GM23248 (cell line): ENCODE data around the gene WWTR1. TPM values are rescaled to one million over a fixed set of nuclear protein-coding genes. Genes with fewer than 3 reads are reported as not detected.

Source experiments
- DNase-seq: peaks from one replicate; pipeline ENCODE4 v3.0.0-alpha.2; 2015
- H2AFZ ChIP-seq: fragments of 200-600 bp; sonication (generic); 2 replicates; pipeline ENCODE4 v1.6.1; 2016; ENCODE audit warnings: antibody characterized with exemption
- H3F3A ChIP-seq: fragments of 200-600 bp; sonication (generic); 2 replicates; pipeline ENCODE4 v1.6.1; 2016; ENCODE audit warnings: mild to moderate bottlenecking, antibody characterized with exemption, mixed run types; ENCODE audit not compliant: insufficient read depth
- H3K27ac ChIP-seq: fragments of 200-600 bp; sonication (generic); 2 replicates; pipeline ENCODE4 v1.5.1; 2016; ENCODE audit warnings: mild to moderate bottlenecking
- H3K27me3 ChIP-seq: fragments of 200-600 bp; sonication (generic); replicated peaks from 2 replicates; pipeline ENCODE4 v1.6.1; 2016; ENCODE audit warnings: mild to moderate bottlenecking; ENCODE audit not compliant: insufficient read depth
- H3K36me3 ChIP-seq: fragments of 200-600 bp; sonication (generic); 2 replicates; pipeline ENCODE4 v1.6.1; 2016; ENCODE audit warnings: low read depth, mild to moderate bottlenecking
- H3K4me1 ChIP-seq: fragments of 200-600 bp; sonication (generic); 2 replicates; pipeline ENCODE4 v1.6.1; 2016; ENCODE audit warnings: mild to moderate bottlenecking; ENCODE audit not compliant: insufficient read depth
- H3K4me2 ChIP-seq: fragments of 200-600 bp; sonication (generic); one replicate; pipeline ENCODE4 v1.6.1; 2016; ENCODE audit warnings: mild to moderate bottlenecking; ENCODE audit not compliant: unreplicated experiment
- H3K4me3 ChIP-seq: fragments of 200-600 bp; sonication (generic); 2 replicates; pipeline ENCODE4 v1.5.1; 2016; ENCODE audit warnings: mild to moderate bottlenecking
- H3K79me2 ChIP-seq: fragments of 200-600 bp; sonication (generic); 2 replicates; pipeline ENCODE4 v1.6.1; 2016; ENCODE audit warnings: mild to moderate bottlenecking; ENCODE audit not compliant: insufficient read depth
- H3K9ac ChIP-seq: fragments of 200-600 bp; sonication (generic); 2 replicates; pipeline ENCODE4 v1.6.1; 2016; ENCODE audit warnings: mild to moderate bottlenecking
- H3K9me2 ChIP-seq: fragments of 200-600 bp; sonication (generic); 2 replicates; pipeline ENCODE4 v1.6.1; 2016; ENCODE audit warnings: mixed run types, mild to moderate bottlenecking, moderate library complexity; ENCODE audit not compliant: insufficient read depth
- H3K9me3 ChIP-seq: fragments of 200-600 bp; sonication (generic); one replicate; pipeline ENCODE4 v1.6.1; 2017; ENCODE audit warnings: low read depth
- H4K20me1 ChIP-seq: fragments of 200-600 bp; sonication (generic); 2 replicates; pipeline ENCODE4 v1.6.0; 2016; ENCODE audit not compliant: insufficient read depth
- EZH2 ChIP-seq: fragments of 200-600 bp; sonication (generic); IDR thresholded peaks from 2 replicates; pipeline ENCODE4 v1.6.1; 2018; ENCODE audit warnings: antibody characterized with exemption, mild to moderate bottlenecking; ENCODE audit not compliant: insufficient read depth, poor library complexity, severe bottlenecking
- EZH2phosphoT487 ChIP-seq: fragments of 200-600 bp; sonication (generic); IDR thresholded peaks from 2 replicates; pipeline ENCODE4 v1.6.1; 2018; ENCODE audit warnings: antibody characterized with exemption, moderate library complexity, mild to moderate bottlenecking, low read depth; ENCODE audit not compliant: insufficient read depth
- whole genome bisulfite sequencing, 2 experiments: methylation state at CpG; one replicate each; pipeline ENCODE4 v1.1.6; 2015 to 2017; ENCODE audit warnings: low lambda C conversion rate in 2 of 2, low coverage in 1 of 2; ENCODE audit errors: missing lambda C conversion rate in 2 of 2; 5-methylcytosine and 5-hydroxymethylcytosine counted together
- in situ Hi-C: fragments of 300-500 bp; cut with MboI; formaldehyde crosslinking; loops from 2 replicates; pipeline ENCODE4 v1.15.0; 2020
- polyA plus RNA-seq: library from polyadenylated mRNA; unstranded; fragments of >200 nt; fragmentation: Nextera tagmentation; extraction: Ambion mirVana; gene quantifications from 2 replicates; pipeline ENCODE4 v1.2.1, GENCODE V29; 2016
- total RNA-seq: library from RNA; depleted of rRNA; stranded (reverse); fragments of >200 nt; shearing (Covaris generic); gene quantifications from 2 replicates; pipeline ENCODE4 v1.2.3, GENCODE V29; 2014

WWTR1 gene
- total and polyA plus RNA-seq, 2 experiments from 2014 or later = 53.3 to 75.7 TPM

DNA sequence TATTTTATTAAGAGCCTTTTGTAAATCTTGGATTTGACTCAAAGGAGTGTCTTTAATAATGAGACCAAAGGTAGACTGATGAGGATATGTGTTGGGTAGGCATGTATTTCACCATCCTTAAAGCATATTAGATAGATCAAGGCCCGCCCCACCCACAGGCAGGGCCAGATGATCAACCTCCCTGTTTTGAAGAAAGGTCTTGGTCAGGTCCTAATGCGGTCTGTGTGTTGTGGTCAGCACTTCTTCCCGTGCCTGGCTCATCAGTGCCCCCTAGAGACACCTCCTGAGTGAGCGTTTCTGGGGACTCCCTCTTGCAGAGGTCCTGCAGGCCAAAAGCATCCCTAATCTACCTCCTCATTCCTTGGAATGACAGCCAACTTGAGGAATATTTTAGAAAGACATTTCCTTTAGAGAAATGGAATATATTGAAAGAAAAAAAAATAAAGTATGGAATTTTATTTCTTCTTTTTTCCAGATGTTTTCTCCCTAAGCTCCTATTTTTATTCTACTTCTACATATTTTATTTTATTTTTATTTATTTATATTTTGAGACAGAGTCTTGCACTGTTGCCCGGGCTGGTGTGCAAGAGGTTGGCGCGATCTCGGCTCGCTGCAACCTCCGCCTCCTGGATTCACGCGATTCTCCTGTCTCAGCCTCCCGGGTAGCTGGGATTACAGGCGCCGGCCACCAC is 177.4 kb downstream of the WWTR1 start:
- Histone ChIP-seq H3K27me3 (no peaks in the 10 kb centered on the region), H3K4me3 (no peak overlapping the region), H4K20me1 (no peaks in the 10 kb centered on the region), H3K79me2 (no peaks in the 10 kb centered on the region), H3K27ac (no peak overlapping the region), H3F3A (no peaks in the 10 kb centered on the region; the same call in 1 of the 2 replicates), H3K36me3 (no peaks in the 10 kb centered on the region), H3K9me3 (no peaks in the 10 kb centered on the region), H2AFZ (peak overlapping the region; percentile 43), H3K9ac (no peak overlapping the region), H3K9me2 (no peaks in the 10 kb centered on the region), H3K4me1 (peaks cover 10% of the 10 kb centered on the region), H3K4me2 (no peak overlapping the region)
- in situ Hi-C loops = loop anchor here (25.0 kb wide), 1 partner anchor 368 kb away; no protein-coding TSS in a partner anchor
- no peak for TF ChIP-seq EZH2phosphoT487
- WGBS, 2 experiments = 65 to 66% methylated on average over 15 of the region's 15 CpGs
- peak; percentile 84 for DNase-seq

DNA sequence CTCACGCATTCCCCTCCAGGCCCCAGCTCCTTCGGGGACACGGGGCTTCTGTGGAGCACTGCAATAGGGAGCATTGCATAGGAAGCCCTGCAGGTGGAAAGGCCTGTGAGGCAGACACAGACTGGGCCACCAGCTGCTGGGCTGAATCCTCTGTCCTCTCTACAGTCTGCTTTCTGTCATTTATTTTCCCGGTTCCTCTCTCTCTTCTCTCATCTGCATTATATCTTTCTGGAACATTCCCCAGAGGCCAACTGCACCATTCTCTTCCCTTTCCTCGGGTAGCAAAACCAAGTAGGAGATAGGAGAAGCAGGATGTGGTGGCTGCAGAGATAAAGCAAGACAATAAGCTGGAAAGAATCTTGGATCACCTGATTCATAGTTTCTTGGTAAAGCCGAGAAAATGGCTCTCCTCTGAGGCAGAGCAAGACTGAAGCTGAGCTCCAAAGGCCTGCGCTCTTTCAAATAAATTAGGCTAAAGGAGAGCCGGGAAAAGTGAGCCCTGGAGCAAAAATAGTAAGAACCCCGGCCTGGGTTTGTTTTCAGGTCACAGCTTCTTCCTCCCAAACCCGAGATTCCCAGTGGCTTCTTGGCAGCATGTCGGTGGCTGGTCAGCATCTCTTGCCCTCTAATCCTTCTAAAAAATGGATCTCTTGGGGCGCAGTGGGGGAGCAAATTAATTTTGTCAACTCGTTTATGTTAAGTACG is 178.1 kb downstream of the WWTR1 start:
- Histone ChIP-seq H3K9me2 (no peaks in the 10 kb centered on the region), H3K79me2 (no peaks in the 10 kb centered on the region), H3F3A (peaks cover 5% of the 10 kb centered on the region; the same call in 1 of the 2 replicates), H3K27me3 (no peaks in the 10 kb centered on the region), H3K4me1 (peaks cover 12% of the 10 kb centered on the region), H3K9me3 (no peaks in the 10 kb centered on the region), H3K27ac (no peak overlapping the region), H4K20me1 (no peaks in the 10 kb centered on the region), H3K4me3 (no peak overlapping the region), H3K9ac (no peak overlapping the region), H3K4me2 (no peak overlapping the region), H3K36me3 (no peaks in the 10 kb centered on the region), H2AFZ (peak overlapping the region; percentile 43)
- TF ChIP-seq EZH2 (no peak), EZH2phosphoT487 (no peak)
- in situ Hi-C loops = loop anchor here (5.0 to 25.0 kb wide), 3 partner anchors 82 to 367 kb away; no protein-coding TSS in a partner anchor
- no peak for DNase-seq
- 85 to 86% methylated on average over 14 of the region's 14 CpGs for WGBS, 2 experiments

DNA sequence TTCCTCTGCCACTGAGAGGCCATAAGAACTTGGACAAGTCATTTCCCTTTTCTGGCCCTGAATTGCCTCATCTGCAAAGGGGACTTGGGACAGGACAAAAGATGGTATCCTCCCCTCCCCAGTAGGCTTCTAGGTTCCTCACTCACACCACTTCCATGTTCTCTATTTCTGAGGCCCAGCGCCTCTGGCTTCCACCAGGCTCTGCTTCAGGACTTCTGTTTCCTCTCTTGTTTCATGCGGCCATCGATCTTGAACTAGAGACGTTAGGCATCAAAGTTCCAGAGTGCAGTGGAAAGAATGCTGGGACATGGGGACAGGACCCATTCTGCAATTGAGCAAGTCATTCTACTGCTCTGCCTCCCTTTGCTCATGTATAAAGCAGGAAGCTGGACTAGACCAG is 181.6 kb downstream of the WWTR1 start:
- Histone ChIP-seq H3K36me3 (no peaks in the 10 kb centered on the region), H3K4me2 (no peak overlapping the region), H3F3A (peaks cover 41% of the 10 kb centered on the region), H3K4me1 (peaks cover 46% of the 10 kb centered on the region), H3K4me3 (no peak overlapping the region), H3K27ac (no peak overlapping the region), H3K9ac (no peak overlapping the region), H2AFZ (no peak overlapping the region), H3K9me3 (no peaks in the 10 kb centered on the region), H3K9me2 (no peaks in the 10 kb centered on the region), H4K20me1 (no peaks in the 10 kb centered on the region), H3K79me2 (no peaks in the 10 kb centered on the region), H3K27me3 (no peaks in the 10 kb centered on the region)
- TF ChIP-seq EZH2 (no peak), EZH2phosphoT487 (no peak)
- DNase-seq = no peak
- in situ Hi-C loops = loop anchor here (5.0 to 25.0 kb wide), 3 partner anchors 79 to 364 kb away; no protein-coding TSS in a partner anchor
- WGBS, 2 experiments = 94 to 100% methylated on average over 4 of the region's 4 CpGs

DNA sequence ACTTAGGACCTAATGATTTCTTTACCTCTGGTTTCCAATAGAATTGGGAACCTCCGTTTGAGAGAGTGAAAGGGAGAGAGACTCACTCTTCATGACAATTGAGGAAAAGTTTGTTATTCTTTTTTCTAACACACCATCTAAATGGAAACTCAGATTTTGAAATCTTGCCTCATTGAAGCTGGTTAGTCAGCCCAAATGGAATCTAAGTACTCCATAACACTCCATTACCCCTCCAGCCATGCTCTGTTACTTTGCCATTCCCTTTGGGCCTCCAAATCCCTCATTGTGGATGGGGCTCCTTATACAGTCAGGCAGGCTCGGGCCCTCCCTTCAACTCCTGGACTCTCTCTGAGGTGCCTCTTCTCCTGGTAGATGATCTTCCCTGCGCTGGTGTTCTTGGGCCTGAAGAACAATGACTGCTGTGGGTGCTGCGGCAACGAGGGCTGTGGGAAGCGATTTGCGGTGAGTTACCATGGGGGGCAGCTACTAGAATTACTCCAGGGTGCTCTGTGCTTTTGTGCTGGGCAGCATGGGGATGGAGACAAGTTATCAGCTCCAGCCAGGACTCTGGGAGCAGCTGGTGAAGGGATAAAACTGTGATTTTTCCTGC is 182.3 kb downstream of the WWTR1 start:
- WGBS, 2 experiments = 98% methylated on average over 7 of the region's 7 CpGs
- Histone ChIP-seq H3K79me2 (no peaks in the 10 kb centered on the region), H3K9me2 (no peaks in the 10 kb centered on the region), H3K4me2 (no peak overlapping the region), H3K4me3 (no peak overlapping the region), H4K20me1 (no peaks in the 10 kb centered on the region), H3K27ac (no peak overlapping the region), H3F3A (peaks cover 47% of the 10 kb centered on the region), H3K9ac (no peak overlapping the region), H3K27me3 (no peaks in the 10 kb centered on the region), H3K4me1 (peaks cover 53% of the 10 kb centered on the region), H3K36me3 (no peaks in the 10 kb centered on the region), H3K9me3 (no peaks in the 10 kb centered on the region), H2AFZ (no peak overlapping the region)
- TF ChIP-seq EZH2 = no peak
- no peak for TF ChIP-seq EZH2phosphoT487
- DNase-seq = no peak
- in situ Hi-C loops = loop anchor here (5.0 to 25.0 kb wide), 3 partner anchors 78 to 363 kb away; no protein-coding TSS in a partner anchor
